Measurements from ENCODE around the gene PIK3AP1. TPM values are rescaled to one million over a fixed set of nuclear protein-coding genes. Genes with fewer than 3 reads are reported as not detected.

The PIK3AP1 gene
- total and polyA plus RNA-seq, 2 experiments from 2014 or later: not detected

DNA sequence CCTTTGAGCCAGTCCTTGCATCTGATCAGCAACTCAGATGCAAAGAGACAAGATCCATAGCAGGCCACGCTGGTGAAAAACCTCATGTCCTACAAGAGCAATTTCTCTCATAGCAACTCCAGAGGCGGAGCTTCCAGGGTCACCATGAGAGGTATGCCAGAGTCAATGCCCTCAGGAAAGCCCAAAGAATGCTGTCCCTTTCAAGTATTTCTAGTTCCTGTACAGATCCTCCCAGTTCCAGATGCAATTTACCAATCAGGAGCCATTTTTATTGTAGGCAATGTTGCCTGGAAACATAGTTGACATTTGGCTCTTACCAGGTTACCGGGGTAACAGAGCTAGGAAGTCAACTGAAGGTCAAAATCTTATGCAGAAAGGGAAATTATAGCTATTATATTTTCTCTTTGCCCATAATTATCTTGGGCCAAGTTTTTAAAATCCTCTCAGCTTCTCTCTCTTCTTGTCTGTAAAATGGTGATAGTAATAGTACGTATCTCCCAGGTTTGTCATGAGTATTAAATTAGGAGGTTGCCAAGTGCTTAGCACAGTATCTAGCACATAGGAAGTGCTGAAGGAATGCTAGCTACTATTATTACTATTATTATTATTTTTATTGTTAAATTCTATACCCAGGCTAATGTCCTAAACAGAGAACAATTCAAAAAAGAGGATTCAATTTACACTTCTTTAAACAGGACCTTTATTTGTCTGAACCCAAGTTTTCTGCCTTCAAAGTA, 87.2 kb downstream of the PIK3AP1 start:
- Histone ChIP-seq H2AFZ (no peak overlapping the region), H3K9me2 (ENCODE audit: insufficient read depth) (no peaks in the 10 kb centered on the region), H3K79me2 (ENCODE audit: insufficient read depth) (no peaks in the 10 kb centered on the region), H3K9ac (no peak overlapping the region), H3K4me2 (ENCODE audit: unreplicated experiment) (no peak overlapping the region), H3F3A (ENCODE audit: insufficient read depth) (no peaks in the 10 kb centered on the region), H3K9me3 (ENCODE audit: low read depth) (no peaks in the 10 kb centered on the region), H4K20me1 (ENCODE audit: insufficient read depth) (no peaks in the 10 kb centered on the region), H3K4me3 (no peak overlapping the region), H3K27me3 (replicated peaks; ENCODE audit: insufficient read depth) (peaks cover 10% of the 10 kb centered on the region; the same call in 1 of the 2 replicates), H3K36me3 (ENCODE audit: low read depth) (no peaks in the 10 kb centered on the region), H3K27ac (no peak overlapping the region), H3K4me1 (ENCODE audit: insufficient read depth) (no peaks in the 10 kb centered on the region)
- in situ Hi-C loops (cut with MboI): no loop called here
- 35 to 51% methylated on average over 4 of the region's 4 CpGs for WGBS, 2 experiments (ENCODE audit: low coverage in 1 of 2, low lambda C conversion rate in 2 of 2, missing lambda C conversion rate in 2 of 2)
- TF ChIP-seq EZH2 (IDR thresholded peaks at IDR 0.05; ENCODE audit: insufficient read depth, poor library complexity, severe bottlenecking) (no peak), EZH2phosphoT487 (IDR thresholded peaks at IDR 0.05; ENCODE audit: insufficient read depth, low read depth) (no peak)
- no peak for DNase-seq

GRCh38 chr10:96627292-96627691, 93.0 kb downstream of the PIK3AP1 start:
- no peak for TF ChIP-seq EZH2phosphoT487 (IDR thresholded peaks at IDR 0.05; ENCODE audit: insufficient read depth, low read depth)
- TF ChIP-seq EZH2 (IDR thresholded peaks at IDR 0.05; ENCODE audit: insufficient read depth, poor library complexity, severe bottlenecking): no peak
- no peaks in the 10 kb centered on the region for H3K9me2 ChIP-seq (ENCODE audit: insufficient read depth)
- H3K9me3 ChIP-seq (ENCODE audit: low read depth): no peaks in the 10 kb centered on the region
- H3K36me3 ChIP-seq (ENCODE audit: low read depth): no peaks in the 10 kb centered on the region
- H2AFZ ChIP-seq: no peak overlapping the region
- no peak overlapping the region for H3K4me3 ChIP-seq
- H3K9ac ChIP-seq: no peak overlapping the region
- WGBS, 2 experiments (ENCODE audit: low coverage in 1 of 2, low lambda C conversion rate in 2 of 2, missing lambda C conversion rate in 2 of 2): 22 to 37% methylated on average over 1 of the region's 1 CpG
- H3K79me2 ChIP-seq (ENCODE audit: insufficient read depth): no peaks in the 10 kb centered on the region
- no peak overlapping the region for H3K27ac ChIP-seq
- H4K20me1 ChIP-seq (ENCODE audit: insufficient read depth): no peaks in the 10 kb centered on the region
- no peaks in the 10 kb centered on the region for H3F3A ChIP-seq (ENCODE audit: insufficient read depth)
- no peaks in the 10 kb centered on the region for H3K4me1 ChIP-seq (ENCODE audit: insufficient read depth)
- 0 out of 2 replicates have a peak, but pooled peaks cover 3% of the 10 kb centered on the region for H3K27me3 ChIP-seq (replicated peaks; ENCODE audit: insufficient read depth)
- in situ Hi-C loops (cut with MboI): no loop called here
- no peak overlapping the region for H3K4me2 ChIP-seq (ENCODE audit: unreplicated experiment)
- no peak for DNase-seq

- no peaks in the 10 kb centered on the region for H3K9me2 ChIP-seq (ENCODE audit: insufficient read depth)
- H3K27ac ChIP-seq: no peak overlapping the region
- in situ Hi-C loops (cut with MboI): no loop called here
- no peaks in the 10 kb centered on the region for H3K79me2 ChIP-seq (ENCODE audit: insufficient read depth)
- no peak for DNase-seq
- no peaks in the 10 kb centered on the region for H3K4me1 ChIP-seq (ENCODE audit: insufficient read depth)
- no peak overlapping the region for H3K4me3 ChIP-seq
- TF ChIP-seq EZH2 (IDR thresholded peaks at IDR 0.05; ENCODE audit: insufficient read depth, poor library complexity, severe bottlenecking) (no peak), EZH2phosphoT487 (IDR thresholded peaks at IDR 0.05; ENCODE audit: insufficient read depth, low read depth) (no peak)
- no peaks in the 10 kb centered on the region for H3K9me3 ChIP-seq (ENCODE audit: low read depth)
- no peaks in the 10 kb centered on the region for H4K20me1 ChIP-seq (ENCODE audit: insufficient read depth)
- WGBS, 2 experiments (ENCODE audit: low coverage in 1 of 2, low lambda C conversion rate in 2 of 2, missing lambda C conversion rate in 2 of 2): 70 to 76% methylated on average over 5 of the region's 5 CpGs
- no peak overlapping the region for H3K9ac ChIP-seq
- H3K27me3 ChIP-seq (replicated peaks; ENCODE audit: insufficient read depth): 0 out of 2 replicates have a peak, but pooled peaks cover 3% of the 10 kb centered on the region
- no peaks in the 10 kb centered on the region for H3F3A ChIP-seq (ENCODE audit: insufficient read depth)
- no peaks in the 10 kb centered on the region for H3K36me3 ChIP-seq (ENCODE audit: low read depth)
- H2AFZ ChIP-seq: no peak overlapping the region
- no peak overlapping the region for H3K4me2 ChIP-seq (ENCODE audit: unreplicated experiment)
Observed at GRCh38 chr10:96626795-96627194, 93.5 kb downstream of the PIK3AP1 start.

GRCh38 chr10:96625173-96625572, 95.1 kb downstream of the PIK3AP1 start:
- Histone ChIP-seq H3K9ac (no peak overlapping the region), H3K9me3 (ENCODE audit: low read depth) (no peaks in the 10 kb centered on the region), H3K9me2 (ENCODE audit: insufficient read depth) (no peaks in the 10 kb centered on the region), H3K4me1 (ENCODE audit: insufficient read depth) (no peaks in the 10 kb centered on the region), H3K79me2 (ENCODE audit: insufficient read depth) (no peaks in the 10 kb centered on the region), H3K27ac (no peak overlapping the region), H3K36me3 (ENCODE audit: low read depth) (no peaks in the 10 kb centered on the region), H3K27me3 (replicated peaks; ENCODE audit: insufficient read depth) (0 out of 2 replicates have a peak, but pooled peaks cover 3% of the 10 kb centered on the region), H3K4me2 (ENCODE audit: unreplicated experiment) (no peak overlapping the region), H3K4me3 (no peak overlapping the region), H4K20me1 (ENCODE audit: insufficient read depth) (no peaks in the 10 kb centered on the region), H3F3A (ENCODE audit: insufficient read depth) (no peaks in the 10 kb centered on the region), H2AFZ (no peak overlapping the region)
- no peak for TF ChIP-seq EZH2 (IDR thresholded peaks at IDR 0.05; ENCODE audit: insufficient read depth, poor library complexity, severe bottlenecking)
- WGBS, 2 experiments (ENCODE audit: low coverage in 1 of 2, low lambda C conversion rate in 2 of 2, missing lambda C conversion rate in 2 of 2): 8 to 24% methylated on average over 1 of the region's 1 CpG
- DNase-seq: no peak
- in situ Hi-C loops (cut with MboI): no loop called here
